T-cell (primary cell): Measurements from ENCODE around the gene ARMC5. TPM values are rescaled to one million over a fixed set of nuclear protein-coding genes. Genes with fewer than 3 reads are reported as not detected.

Source experiments
- ATAC-seq, 4 experiments: fragments of 200-7000 bp in 3 of 4; fragments of 150-1000 bp in 1 of 4; cut with Tn5 transposase; replicated peaks in 1 of 4; 1 replicate in 3 of 4; 2 replicates in 1 of 4; pipeline ENCODE4 v1.10.0; 2021; ENCODE audit warnings: moderate library complexity in 3 of 4, mild to moderate bottlenecking in 2 of 4, moderate number of reproducible peaks in 1 of 4
- CTCF ChIA-PET, 2 donors: fragments of 300-600 bp; sonication (Branson Sonifier 250); formaldehyde crosslinking; loops; one replicate each; lab custom pipeline; 2022; ENCODE audit warnings: antibody characterized with exemption in 2 of 2; lab: Charles Lee
- POLR2A ChIA-PET, 2 donors: fragments of 300-600 bp; sonication (Branson Sonifier 250); formaldehyde crosslinking; loops; one replicate each; lab custom pipeline; 2022; ENCODE audit warnings: antibody characterized with exemption in 2 of 2; lab: Charles Lee
- DNase-seq, 35 experiments: peaks; one replicate each; pipeline versions ENCODE4 v3.0.0 to v3.0.0-alpha.2; 2013 to 2023
- H3K27ac ChIP-seq: one replicate; pipeline ENCODE4 v1.5.1; 2013; ENCODE audit warnings: low read length
- H3K27me3 ChIP-seq, 2 experiments: replicated peaks in 1 of 2; 1 replicate in 1 of 2; 2 replicates in 1 of 2; pipeline versions ENCODE4 v1.6.1 to v1.7.0; 2013; ENCODE audit warnings: low read length in 1 of 2, mixed read lengths in 1 of 2; ENCODE audit not compliant: control insufficient read depth in 2 of 2, insufficient read depth in 2 of 2; ENCODE audit errors: extremely low read depth in 1 of 2
- H3K36me3 ChIP-seq, 2 donors: 1 replicate in 1 of 2; 2 replicates in 1 of 2; pipeline versions ENCODE4 v1.6.1 to v1.7.0; 2013; ENCODE audit warnings: low read length in 1 of 2; ENCODE audit not compliant: control insufficient read depth in 2 of 2, insufficient read depth in 1 of 2; ENCODE audit errors: extremely low read depth in 1 of 2
- H3K4me1 ChIP-seq, 2 experiments: 1 replicate in 1 of 2; 2 replicates in 1 of 2; pipeline versions ENCODE4 v1.6.1 to v1.7.0; 2013; ENCODE audit warnings: low read length in 2 of 2, mixed read lengths in 1 of 2; ENCODE audit not compliant: insufficient read depth in 2 of 2, control insufficient read depth in 1 of 2; ENCODE audit errors: extremely low read depth in 1 of 2
- H3K4me3 ChIP-seq, 2 donors: 1 replicate in 1 of 2; 2 replicates in 1 of 2; pipeline versions ENCODE4 v1.5.1 to v1.7.0; 2013; ENCODE audit warnings: mild to moderate bottlenecking in 2 of 2, low read length in 1 of 2, moderate library complexity in 1 of 2; ENCODE audit not compliant: control insufficient read depth in 1 of 2; ENCODE audit errors: extremely low read depth in 1 of 2
- H3K9me3 ChIP-seq: 2 replicates; pipeline ENCODE4 v1.7.0; 2013
- H3K27ac Mint-ChIP-seq, 2 donors: one replicate each; pipeline ENCODE4 v1.8.0; 2020 to 2021; ENCODE audit warnings: mild to moderate bottlenecking in 2 of 2, mixed read lengths in 2 of 2
- H3K27me3 Mint-ChIP-seq, 2 donors: one replicate each; pipeline ENCODE4 v1.8.0; 2021 to 2022; ENCODE audit warnings: mixed read lengths in 2 of 2
- H3K36me3 Mint-ChIP-seq: one replicate; pipeline ENCODE4 v1.8.0; 2021; ENCODE audit warnings: mixed read lengths
- H3K4me1 Mint-ChIP-seq, 3 donors: one replicate each; pipeline ENCODE4 v1.8.0; 2020 to 2022; ENCODE audit warnings: mixed read lengths in 3 of 3, mild to moderate bottlenecking in 1 of 3
- H3K4me3 Mint-ChIP-seq, 3 donors: one replicate each; pipeline ENCODE4 v1.8.0; 2020 to 2022; ENCODE audit warnings: mild to moderate bottlenecking in 3 of 3, mixed read lengths in 3 of 3, moderate library complexity in 3 of 3
- H3K9me3 Mint-ChIP-seq, 3 donors: one replicate each; pipeline ENCODE4 v1.8.0; 2020 to 2022; ENCODE audit warnings: mixed read lengths in 3 of 3
- WGBS: methylation state at CpG from one replicate; pipeline ENCODE4 v1.1.5; 2013; ENCODE audit warnings: missing lambda C conversion rate; ENCODE audit not compliant: insufficient coverage; 5-methylcytosine and 5-hydroxymethylcytosine counted together
- total RNA-seq, 35 experiments: library from RNA in 6 of 35; stranded (reverse) in 6 of 35; fragments of 120-200 nt in 1 of 35; gene quantifications; one replicate each; pipeline versions ENCODE4 v1.2.1 to v1.2.4 and lab custom pipeline; 2013 to 2026

ARMC5 gene
- total RNA-seq, 5 donors from 2014 or later (not counting 1 experiment from before 2014, with no cell fraction given) = 9.3 to 16.6 (median 10.2) TPM

GRCh38 chr16:31421587-31421986 is 37.7 kb upstream of the ARMC5 start:
- 35% methylated on average over 3 of the region's 6 CpGs for WGBS
- peak in 24 of 35 experiments; percentile 10 to 65 (median 27) for DNase-seq
- no peak overlapping the region for H3K4me3 ChIP-seq

GRCh38 chr16:31423241-31423640 is 36.1 kb upstream of the ARMC5 start:
- H3K4me1 Mint-ChIP-seq = peaks cover 0 to 20% (median 18%) of the 10 kb centered on the region in 3 donors
- Histone ChIP-seq H3K4me3 (no peak overlapping the region), H3K4me1 (peaks cover 0 to 59% of the 10 kb centered on the region in 2 experiments), H3K27me3 (peaks cover 0 to 2% of the 10 kb centered on the region in 2 experiments), H3K9me3 (no peaks in the 10 kb centered on the region), H3K27ac (no peak overlapping the region), H3K36me3 (no peaks in the 10 kb centered on the region)
- WGBS = 43% methylated on average over 1 of the region's 3 CpGs
- H3K27me3 Mint-ChIP-seq = peaks cover 3 to 7% of the 10 kb centered on the region in 2 donors
- POLR2A ChIA-PET = no interaction called here
- ATAC-seq = no peak
- H3K36me3 Mint-ChIP-seq = no peaks in the 10 kb centered on the region
- no peak overlapping the region for H3K27ac Mint-ChIP-seq
- no peaks in the 10 kb centered on the region for H3K9me3 Mint-ChIP-seq
- DNase-seq = no peak
- CTCF ChIA-PET = no interaction called here
- no peak overlapping the region for H3K4me3 Mint-ChIP-seq

More at GRCh38 chr16:31421587-31421986, 37.7 kb upstream of the ARMC5 start:
- Histone ChIP-seq H3K27ac (no peak overlapping the region), H3K9me3 (no peaks in the 10 kb centered on the region), H3K27me3 (peaks cover 0 to 2% of the 10 kb centered on the region in 2 experiments), H3K36me3 (no peaks in the 10 kb centered on the region), H3K4me1 (peaks cover 0 to 49% of the 10 kb centered on the region in 2 experiments)
- Mint-ChIP-seq H3K9me3 (no peaks in the 10 kb centered on the region), H3K4me1 (peaks cover 0 to 24% (median 18%) of the 10 kb centered on the region in 3 donors), H3K4me3 (no peak overlapping the region), H3K27me3 (peaks cover 6 to 8% of the 10 kb centered on the region in 2 donors), H3K36me3 (no peaks in the 10 kb centered on the region), H3K27ac (peak overlapping the region in 1 of 2 donors; percentile 23)
- ChIA-PET CTCF (no interaction called here), POLR2A (no interaction called here)
- ATAC-seq = peak; percentile 57 to 93 (median 69)

GRCh38 chr16:31423801-31424200 is 35.5 kb upstream of the ARMC5 start:
- Histone ChIP-seq H3K4me3 (no peak overlapping the region), H3K36me3 (no peaks in the 10 kb centered on the region), H3K9me3 (no peaks in the 10 kb centered on the region), H3K4me1 (peaks cover 0 to 56% of the 10 kb centered on the region in 2 experiments), H3K27me3 (peaks cover 0 to 2% of the 10 kb centered on the region in 2 experiments), H3K27ac (no peak overlapping the region)
- POLR2A ChIA-PET = no interaction called here
- Mint-ChIP-seq H3K27me3 (peaks cover 0 to 7% of the 10 kb centered on the region in 2 donors), H3K27ac (no peak overlapping the region), H3K9me3 (no peaks in the 10 kb centered on the region), H3K36me3 (no peaks in the 10 kb centered on the region), H3K4me3 (no peak overlapping the region), H3K4me1 (peaks cover 0 to 21% (median 20%) of the 10 kb centered on the region in 3 donors)
- no peak for ATAC-seq
- no peak for DNase-seq
- WGBS = 100% methylated on average over 3 of the region's 12 CpGs
- CTCF ChIA-PET = no interaction called here

GRCh38 chr16:31427441-31428278 is 31.6 kb upstream of the ARMC5 start:
- no peaks in the 10 kb centered on the region for H3K9me3 ChIP-seq
- ChIA-PET CTCF (interaction anchor here (0.5 to 1.4 kb wide), 2 partner anchors 28 to 286 kb away, joined by 3 to 4 read pairs; no protein-coding TSS in a partner anchor), POLR2A (no interaction called here)
- no peak overlapping the region for H3K27ac ChIP-seq
- peak; percentile 72 to 84 (median 77) for ATAC-seq
- DNase-seq = peak in 34 of 35 experiments; percentile 19 to 79 (median 54)
- Mint-ChIP-seq H3K27ac (no peak overlapping the region), H3K4me1 (peaks cover 0 to 9% (median 5%) of the 10 kb centered on the region in 3 donors), H3K9me3 (no peaks in the 10 kb centered on the region), H3K36me3 (no peaks in the 10 kb centered on the region), H3K4me3 (peak overlapping the region; percentile 50 to 53 (median 50)), H3K27me3 (peaks cover 0 to 7% of the 10 kb centered on the region in 2 donors)
- no peaks in the 10 kb centered on the region for H3K36me3 ChIP-seq
- WGBS = 46% methylated on average over 54 of the region's 83 CpGs
- H3K4me3 ChIP-seq = peak overlapping the region in 1 of 2 donors; percentile 39
- H3K4me1 ChIP-seq = peaks cover 0 to 21% of the 10 kb centered on the region in 2 experiments
- peaks cover 0 to 2% of the 10 kb centered on the region in 2 experiments for H3K27me3 ChIP-seq

- H3K4me1 Mint-ChIP-seq = peaks cover 0 to 9% (median 4%) of the 10 kb centered on the region in 3 donors
- POLR2A ChIA-PET = interaction anchor here in 1 of 2 donors (0.6 kb wide), 1 partner anchor 1064 kb away, joined by 4 read pairs; no protein-coding TSS in a partner anchor
- no peak within 1 kb of the TSS for H3K27ac Mint-ChIP-seq
- ATAC-seq (no peak), DNase-seq (no peak)
- peaks cover 0 to 15% of the 10 kb centered on the region in 2 experiments for H3K4me1 ChIP-seq
- H3K9me3 ChIP-seq = no peaks in the 10 kb centered on the region
- 94% methylated on average over 6 of the region's 7 CpGs for WGBS
- no peaks in the 10 kb centered on the region for H3K36me3 Mint-ChIP-seq
- no peak within 1 kb of the TSS for H3K27ac ChIP-seq
- no peaks in the 10 kb centered on the region for H3K36me3 ChIP-seq
- H3K9me3 Mint-ChIP-seq = no peaks in the 10 kb centered on the region
- peaks cover 0 to 7% of the 10 kb centered on the region in 2 donors for H3K27me3 Mint-ChIP-seq
- H3K4me3 ChIP-seq = peak within 1 kb of the TSS in 1 of 2 donors; percentile 39
- H3K27me3 ChIP-seq = peaks cover 0 to 1% of the 10 kb centered on the region in 2 experiments
- CTCF ChIA-PET = no interaction called here
- H3K4me3 Mint-ChIP-seq = peak within 1 kb of the TSS; percentile 50 to 53 (median 50)
Measured at GRCh38 chr16:31428279-31428597, 31.1 kb upstream of the ARMC5 start, which contains the start of gene COX6A2. Gene COX6A2 (minus strand): TSS chr16:31428360. CDS start chr16:31428325, 35 bp downstream.

- no peak for DNase-seq
- Mint-ChIP-seq H3K27me3 (peaks cover 0 to 7% of the 10 kb centered on the region in 2 donors), H3K4me1 (peaks cover 0 to 6% (median 0%) of the 10 kb centered on the region in 3 donors), H3K36me3 (no peaks in the 10 kb centered on the region), H3K27ac (no peak overlapping the region), H3K4me3 (peak overlapping the region in 2 of 3 donors; percentile 41 to 53), H3K9me3 (no peaks in the 10 kb centered on the region)
- ChIA-PET CTCF (no interaction called here), POLR2A (interaction anchor here in 1 of 2 donors (0.6 kb wide), 1 partner anchor 1064 kb away, joined by 4 read pairs; no protein-coding TSS in a partner anchor)
- Histone ChIP-seq H3K4me3 (no peak overlapping the region), H3K4me1 (peaks cover 0 to 11% of the 10 kb centered on the region in 2 experiments), H3K36me3 (no peaks in the 10 kb centered on the region), H3K9me3 (no peaks in the 10 kb centered on the region), H3K27me3 (no peaks in the 10 kb centered on the region), H3K27ac (no peak overlapping the region)
- ATAC-seq = no peak
- WGBS = 90% methylated on average over 2 of the region's 7 CpGs
Measured at GRCh38 chr16:31428638-31429247, 30.6 kb upstream of the ARMC5 start.
